ENCODE results near the gene ROBO2.

ROBO2 gene

GRCh38 chr3:77606372-77606771 is 566.5 kb downstream of the ROBO2 start:
- no peak for DNase-seq

- no peak for DNase-seq
Observed at GRCh38 chr3:77618686-77619085, 578.8 kb downstream of the ROBO2 start.

- no peak for DNase-seq
Observed at GRCh38 chr3:77620009-77620408, 580.1 kb downstream of the ROBO2 start.

GRCh38 chr3:77623500-77623899 is 583.6 kb downstream of the ROBO2 start:
- no peak for DNase-seq

- DNase-seq = no peak
Observed at GRCh38 chr3:77626157-77626556, 586.3 kb downstream of the ROBO2 start.

GRCh38 chr3:77648214-77648613 is 608.3 kb downstream of the ROBO2 start:
- DNase-seq = no peak

GRCh38 chr3:77648664-77649063 is 608.8 kb downstream of the ROBO2 start:
- no peak for DNase-seq

- DNase-seq = no peak
Observed at GRCh38 chr3:77652624-77653023, 612.7 kb downstream of the ROBO2 start.

GRCh38 chr3:77655396-77655795 is 615.5 kb downstream of the ROBO2 start:
- no peak for DNase-seq

- DNase-seq = no peak
Observed at GRCh38 chr3:77660718-77661117, 620.8 kb downstream of the ROBO2 start.

- no peak for DNase-seq
Observed at GRCh38 chr3:77667901-77668300, 628.0 kb downstream of the ROBO2 start.

- DNase-seq = no peak
Observed at GRCh38 chr3:77668376-77668775, 628.5 kb downstream of the ROBO2 start.

- no peak for DNase-seq
Observed at GRCh38 chr3:77672016-77672415, 632.1 kb downstream of the ROBO2 start.

GRCh38 chr3:77682162-77682561 is 642.3 kb downstream of the ROBO2 start:
- DNase-seq = no peak

GRCh38 chr3:77684115-77684514 is 644.2 kb downstream of the ROBO2 start:
- no peak for DNase-seq

GRCh38 chr3:77685713-77686112 is 645.8 kb downstream of the ROBO2 start:
- no peak for DNase-seq

- no peak for DNase-seq
Observed at GRCh38 chr3:77686560-77686959, 646.7 kb downstream of the ROBO2 start.

GRCh38 chr3:77687545-77687944 is 647.6 kb downstream of the ROBO2 start:
- no peak for DNase-seq

GRCh38 chr3:77690284-77690845 is 650.5 kb downstream of the ROBO2 start:
- no peak for DNase-seq

GRCh38 chr3:77693147-77693546 is 653.2 kb downstream of the ROBO2 start:
- no peak for DNase-seq

- no peak for DNase-seq
Observed at GRCh38 chr3:77699125-77699691, 659.3 kb downstream of the ROBO2 start.

Measured in NCI-H2029 treated with DMSO at 0.1 percent for 48 hours (cell line).